Endothelial cell of umbilical vein (primary cell): Measurements from ENCODE around the gene TSEN15. TPM values are rescaled to one million over a fixed set of nuclear protein-coding genes. Genes with fewer than 3 reads are reported as not detected.

Experiments used
- BruUV-seq: library from RNA; stranded (reverse); fragments of 400-500 nt; replicated peaks from 2 replicates; lab custom pipeline; 2021; lab: Mats Ljungman, UMichigan
- CTCF ChIA-PET: fragments of 300-600, 350-600 bp; sonication (Branson Sonifier 250); formaldehyde crosslinking; loops from one replicate; lab custom pipeline; 2021; ENCODE audit warnings: antibody characterized with exemption, inconsistent platforms; lab: Charles Lee
- POLR2A ChIA-PET: fragments of 300-600, 350-600 bp; sonication (Branson Sonifier 250); formaldehyde crosslinking; loops from one replicate; lab custom pipeline; 2021; ENCODE audit warnings: antibody characterized with exemption, inconsistent platforms; lab: Charles Lee
- DNase-seq: peaks from one replicate; pipeline ENCODE4 v3.0.0-alpha.2; 2011; ENCODE audit warnings: low read depth, low spot score
- FAIRE-seq: peaks from 2 replicates; lab custom pipeline; 2011; peaks lifted over from hg19 to GRCh38; lab: Jason Lieb, UNC
- H2AFZ ChIP-seq: 2 replicates; pipeline ENCODE4 v1.6.0; 2012; ENCODE audit warnings: low read depth, low read length, control low read depth, inconsistent platforms
- H3K27ac ChIP-seq: 2 replicates; pipeline ENCODE4 v1.5.1; 2011; ENCODE audit warnings: low read depth, mild to moderate bottlenecking, control low read depth, low read length, moderate library complexity; ENCODE audit not compliant: insufficient read depth
- H3K27me3 ChIP-seq, 2 experiments: 2 replicates each; pipeline versions ENCODE4 v1.6.0 to v1.6.1; 2011; ENCODE audit warnings: low read length in 2 of 2, mixed read lengths in 1 of 2; ENCODE audit not compliant: control insufficient read depth in 2 of 2, insufficient read depth in 2 of 2
- H3K36me3 ChIP-seq, 2 experiments: 2 replicates in 1 of 2; 3 replicates in 1 of 2; pipeline ENCODE4 v1.5.1; 2011; ENCODE audit warnings: low read length in 2 of 2, mild to moderate bottlenecking in 1 of 2, moderate library complexity in 1 of 2; ENCODE audit not compliant: control insufficient read depth in 2 of 2, insufficient read depth in 2 of 2; ENCODE audit errors: extremely low read depth in 1 of 2
- H3K4me1 ChIP-seq: 3 replicates; pipeline ENCODE4 v1.5.1; 2011; ENCODE audit warnings: mild to moderate bottlenecking, low read length; ENCODE audit not compliant: control insufficient read depth, insufficient read depth; ENCODE audit errors: extremely low read depth
- H3K4me2 ChIP-seq: 2 replicates; pipeline ENCODE4 v1.6.1; 2011; ENCODE audit warnings: low read length, control low read depth, mixed read lengths; ENCODE audit not compliant: insufficient read depth
- H3K4me3 ChIP-seq, 3 experiments: fragments of 200-600 bp in 1 of 3; sonication (generic), shearing (Covaris generic) in 1 of 3; replicated peaks in 1 of 3; 2 replicates each; pipeline ENCODE4 v1.5.1; 2011 to 2016; ENCODE audit warnings: control low read depth in 3 of 3, low read length in 3 of 3, mild to moderate bottlenecking in 2 of 3, inconsistent platforms in 1 of 3, low read depth in 1 of 3, moderate library complexity in 1 of 3; ENCODE audit not compliant: insufficient read depth in 1 of 3
- H3K79me2 ChIP-seq: 2 replicates; pipeline ENCODE4 v1.6.0; 2012; ENCODE audit warnings: low read length, inconsistent platforms; ENCODE audit not compliant: control insufficient read depth, insufficient read depth
- H3K9ac ChIP-seq: replicated peaks from 2 replicates; pipeline ENCODE3; 2011; ENCODE audit warnings: low read length, control low read depth; ENCODE audit not compliant: insufficient read depth; ENCODE audit errors: extremely low read depth
- H3K9me1 ChIP-seq: replicated peaks from 3 replicates; pipeline ENCODE4 v1.6.0; 2011; ENCODE audit warnings: mild to moderate bottlenecking, low read length; ENCODE audit not compliant: control insufficient read depth, insufficient read depth; ENCODE audit errors: extremely low read depth
- H3K9me3 ChIP-seq: replicated peaks from 2 replicates; pipeline ENCODE4 v1.5.1; 2012; ENCODE audit warnings: low read length, inconsistent platforms; ENCODE audit not compliant: control insufficient read depth, insufficient read depth
- H4K20me1 ChIP-seq: replicated peaks from 2 replicates; pipeline ENCODE3; 2011; ENCODE audit warnings: mild to moderate bottlenecking, low read length; ENCODE audit not compliant: control insufficient read depth, insufficient read depth; ENCODE audit errors: extremely low read depth
- CTCF ChIP-seq, 2 donors: IDR thresholded peaks; 1 replicate in 1 of 2; 2 replicates in 1 of 2; pipeline ENCODE4 v1.5.1; 2011; ENCODE audit warnings: low read length in 2 of 2, mild to moderate bottlenecking in 2 of 2, moderate library complexity in 2 of 2, control low read depth in 1 of 2, inconsistent platforms in 1 of 2, low read depth in 1 of 2; ENCODE audit not compliant: insufficient read depth in 1 of 2; ENCODE audit errors: extremely low read depth in 1 of 2
- EZH2 ChIP-seq: IDR thresholded peaks from 2 replicates; pipeline ENCODE4 v1.6.1; 2012; ENCODE audit warnings: borderline replicate concordance, low read depth, mild to moderate bottlenecking, moderate library complexity, low read length, inconsistent platforms; ENCODE audit not compliant: severe bottlenecking
- FOS ChIP-seq: IDR thresholded peaks from 2 replicates; pipeline ENCODE4 v1.6.1; 2011; ENCODE audit warnings: mild to moderate bottlenecking, low read length, moderate library complexity, borderline replicate concordance; ENCODE audit not compliant: insufficient read depth
- GATA2 ChIP-seq: IDR thresholded peaks from 2 replicates; pipeline ENCODE4 v1.7.0; 2011; ENCODE audit warnings: low read depth, mild to moderate bottlenecking, moderate library complexity, mixed read lengths, low read length; ENCODE audit not compliant: insufficient read length, insufficient read depth
- JUN ChIP-seq: IDR thresholded peaks from 2 replicates; pipeline ENCODE4 v1.6.1; 2011; ENCODE audit warnings: borderline replicate concordance, low read depth; ENCODE audit not compliant: insufficient read length, insufficient read depth
- MAX ChIP-seq: IDR thresholded peaks from 2 replicates; pipeline ENCODE4 v1.6.1; 2011; ENCODE audit not compliant: insufficient read depth, insufficient read length
- MYC ChIP-seq: IDR thresholded peaks from one replicate; pipeline ENCODE4 v1.6.1; 2011; ENCODE audit warnings: mild to moderate bottlenecking, low read depth, low read length
- POLR2A ChIP-seq: IDR thresholded peaks from 2 replicates; pipeline ENCODE4 v1.6.1; 2012; ENCODE audit warnings: low read depth, mild to moderate bottlenecking, control low read depth, low read length
- POLR2AphosphoS5 ChIP-seq: IDR thresholded peaks from 2 replicates; pipeline ENCODE4 v1.6.1; 2012; ENCODE audit warnings: low read depth, mild to moderate bottlenecking, control low read depth, low read length, moderate library complexity; ENCODE audit not compliant: insufficient read depth
- dilution Hi-C: fragments of 300-500 bp; cut with MboI; formaldehyde crosslinking; loops from one replicate; pipeline ENCODE4 v1.15.0; 2019; ENCODE audit warnings: low sequenced_read_pairs; ENCODE audit not compliant: extremely low pct_ligation_motif_present
- intact Hi-C: fragments of 100-400 bp; cut with micrococcal nuclease; formaldehyde crosslinking; loops from one replicate; pipeline ENCODE4 v1.10.0; 2022
- polyA plus RNA-seq, 4 experiments: library from polyadenylated mRNA; depleted of rRNA in 3 of 4; stranded (reverse) in 3 of 4; unstranded in 1 of 4; fragments of >200 nt; gene quantifications; 2 replicates each; pipeline versions ENCODE4 v1.2.1 to v1.2.3, GENCODE V29; 2011 to 2012; ENCODE audit warnings: missing spikeins in 1 of 4
- total RNA-seq: library from RNA; stranded (reverse); gene quantifications from 2 replicates; pipeline ENCODE4 v1.2.3, GENCODE V29; 2021

TSEN15 gene
- total and polyA plus RNA-seq, 2 donors (not counting 3 experiments of a cell fraction or from before 2014, with no cell fraction given), result 20.6 to 25.8 TPM

GRCh38 chr1:184027826-184028695 lies 23.5 kb upstream of the TSEN15 start:
- CTCF ChIA-PET, result no interaction called here
- no peaks in the 10 kb centered on the region for H4K20me1 ChIP-seq
- POLR2A ChIA-PET, result no interaction called here
- H3K79me2 ChIP-seq, result no peaks in the 10 kb centered on the region
- no peaks in the 10 kb centered on the region for H3K9me1 ChIP-seq
- no peak overlapping the region for H3K9ac ChIP-seq
- DNase-seq, result no peak
- H2AFZ ChIP-seq, result no peak overlapping the region
- H3K4me1 ChIP-seq, result no peaks in the 10 kb centered on the region
- no peak overlapping the region for H3K4me2 ChIP-seq
- H3K27me3 ChIP-seq, result peaks cover 32 to 47% of the 10 kb centered on the region in 2 experiments
- H3K27ac ChIP-seq, result no peak overlapping the region
- H3K36me3 ChIP-seq, result no peaks in the 10 kb centered on the region
- H3K9me3 ChIP-seq, result no peaks in the 10 kb centered on the region
- dilution Hi-C loops, result no loop called here
- H3K4me3 ChIP-seq, result no peak overlapping the region
- no peak for TF ChIP-seq MAX
- no peak for TF ChIP-seq POLR2A
- TF ChIP-seq POLR2AphosphoS5, result no peak
- TF ChIP-seq GATA2, result no peak
- TF ChIP-seq EZH2, result no peak
- TF ChIP-seq JUN, result no peak
- TF ChIP-seq CTCF (IDR thresholded peaks at IDR 0.05; ENCODE audit: extremely low read depth in 1 of 2, insufficient read depth in 1 of 2, low read depth in 1 of 2, low read length in 2 of 2), result no peak
- TF ChIP-seq FOS, result no peak
- no peak for TF ChIP-seq MYC
- intact Hi-C loops, result no loop called here
- no TSS peak for BruUV-seq
- peak; percentile 12 for FAIRE-seq
